ENCODE results near the gene FXYD2. TPM values are rescaled to one million over a fixed set of nuclear protein-coding genes. Genes with fewer than 3 reads are reported as not detected.

Gene FXYD2
- total and polyA plus RNA-seq, 10 of the 15 experiments (the other 5 are each of a cell fraction or from before 2014, with no cell fraction given), result 1.2 to 4.5 (median 2.4) TPM

- TF ChIP-seq ZBTB40 (IDR thresholded peaks at IDR 0.05; ENCODE audit: borderline replicate concordance), result no peak
- TF ChIP-seq SRF (IDR thresholded peaks at IDR 0.05; ENCODE audit: low read depth in 2 of 2, low read length in 2 of 2), result no peak
- TF ChIP-seq STAT1 (conservative IDR thresholded peaks at IDR 0.05), result no peak
- TF ChIP-seq PAX5 (IDR thresholded peaks at IDR 0.05; ENCODE audit: borderline replicate concordance, low read depth, low read length), result no peak
- TF ChIP-seq NRF1 (conservative IDR thresholded peaks at IDR 0.05; ENCODE audit: low read depth, low read length), result no peak
- TF ChIP-seq RBBP5 (conservative IDR thresholded peaks at IDR 0.05), result no peak
- no peak for TF ChIP-seq TARDBP (IDR thresholded peaks at IDR 0.05; ENCODE audit: borderline replicate concordance)
Measured at GRCh38 chr11:117795638-117796455, 28.7 kb downstream of the FXYD2 start (continued).
